ENCODE results near the gene THRSP. TPM values are rescaled to one million over a fixed set of nuclear protein-coding genes. Genes with fewer than 3 reads are reported as not detected.

Gene THRSP
- total and polyA plus RNA-seq, 2 of the 8 experiments (the other 6 are each of a cell fraction or from before 2014, with no cell fraction given): 0.11 TPM; not detected in 1

DNA sequence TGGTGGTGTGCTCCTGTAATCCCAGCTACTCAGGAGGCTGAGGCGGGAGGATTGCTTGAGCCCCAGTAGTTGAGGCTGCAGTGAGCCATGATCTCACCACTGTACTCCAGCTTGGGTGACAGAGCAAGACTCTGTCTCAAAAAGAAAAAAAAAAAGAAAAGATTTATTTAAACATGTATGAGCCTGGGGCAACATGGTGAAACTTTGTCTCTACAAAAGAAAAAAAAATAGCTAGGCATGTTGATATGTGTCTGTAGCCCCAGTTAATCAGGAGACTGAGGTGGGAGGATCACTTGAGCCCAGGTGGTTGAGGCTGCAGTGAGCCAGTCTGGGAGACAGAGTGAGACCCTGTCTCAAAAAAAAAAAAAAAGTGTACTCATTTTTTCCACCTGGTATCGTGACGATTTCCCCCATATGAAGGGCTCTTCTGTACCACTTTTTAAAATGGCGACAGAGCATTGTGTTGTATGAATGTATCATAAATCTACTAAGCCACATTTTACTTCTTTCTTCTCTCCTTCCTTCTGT, 24.2 kb upstream of the THRSP start:
- Histone ChIP-seq H2BK120ac (replicated peaks; ENCODE audit: low read depth, low read length) (no peak overlapping the region), H3K9ac (replicated peaks in 1 of 4; ENCODE audit: extremely low read depth in 1 of 4, low read depth in 3 of 4, low read length in 3 of 4) (no peak overlapping the region), H3K4ac (replicated peaks; ENCODE audit: insufficient read length, low read depth, low read length) (no peak overlapping the region), H2BK12ac (ENCODE audit: low read depth, low read length) (no peak overlapping the region), H3K27ac (ENCODE audit: low read depth, low read length) (no peak overlapping the region), H2BK5ac (ENCODE audit: low read depth, low read length) (no peak overlapping the region), H2AK5ac (ENCODE audit: low read depth, low read length) (no peak overlapping the region), H3K36me3 (ENCODE audit: control insufficient read depth in 2 of 4, insufficient read depth in 4 of 4, low read length in 3 of 4) (no peaks in the 10 kb centered on the region), H3K56ac (replicated peaks; ENCODE audit: insufficient read length, low read depth, low read length) (no peak overlapping the region), H3K79me2 (ENCODE audit: control insufficient read depth in 1 of 2, insufficient read depth in 2 of 2, low read length in 2 of 2) (no peaks in the 10 kb centered on the region), H4K5ac (ENCODE audit: insufficient read length, low read depth, low read length) (no peak overlapping the region), H3K4me1 (replicated peaks in 1 of 4; ENCODE audit: control insufficient read depth in 3 of 4, insufficient read depth in 4 of 4, low read length in 3 of 4) (peaks cover 0 to 7% (median 3%) of the 10 kb centered on the region in 4 experiments; a peak in 3 of 7 replicates), H3K27me3 (replicated peaks in 1 of 4; ENCODE audit: control insufficient read depth in 3 of 4, extremely low read depth in 1 of 4, insufficient read depth in 3 of 4, low read length in 3 of 4) (no peaks in the 10 kb centered on the region), H2AFZ (ENCODE audit: low read length) (no peak overlapping the region), H4K20me1 (replicated peaks in 1 of 2; ENCODE audit: control insufficient read depth in 1 of 2, insufficient read depth in 2 of 2, low read length in 2 of 2) (no peaks in the 10 kb centered on the region), H4K91ac (replicated peaks; ENCODE audit: insufficient read length, low read length) (no peak overlapping the region), H2BK15ac (ENCODE audit: low read length) (no peak overlapping the region), H3K23ac (ENCODE audit: insufficient read length) (no peak overlapping the region), H4K8ac (ENCODE audit: extremely low read depth, insufficient read depth, low read length) (no peak overlapping the region), H3K4me3 (ENCODE audit: extremely low read depth in 1 of 4, insufficient read depth in 2 of 4, low read depth in 3 of 4, low read length in 4 of 4) (no peak overlapping the region), H3K79me1 (ENCODE audit: low read depth, low read length) (no peaks in the 10 kb centered on the region), H3K4me2 (ENCODE audit: insufficient read depth in 1 of 2, low read depth in 2 of 2, low read length in 2 of 2) (no peak overlapping the region), H2BK20ac (ENCODE audit: low read length) (no peak overlapping the region), H3K14ac (ENCODE audit: insufficient read length) (no peak overlapping the region), H3K23me2 (ENCODE audit: low read depth, low read length) (no peaks in the 10 kb centered on the region), H3K9me3 (ENCODE audit: insufficient read depth in 2 of 2, low read depth in 1 of 2, low read length in 1 of 2) (no peaks in the 10 kb centered on the region), H3K18ac (ENCODE audit: extremely low read depth, low read length) (no peak overlapping the region; the same call in 1 of the 2 replicates)
- POLR2A ChIA-PET (ENCODE audit: partially characterized antibody): interaction anchor here (0.6 kb wide), 2 partner anchors 9 to 437 kb away, joined by 3 to 5 read pairs; no protein-coding TSS in a partner anchor
- CTCF ChIA-PET (ENCODE audit: partially characterized antibody): interaction anchor here (0.6 kb wide), 1 partner anchor 317 kb away, joined by 3 read pairs; no protein-coding TSS in a partner anchor
- WGBS, 2 experiments (ENCODE audit: extremely low coverage in 1 of 2, insufficient coverage in 1 of 2, insufficient read length in 1 of 2, insufficient replicate concordance in 2 of 2, low coverage in 1 of 2, low lambda C conversion rate in 2 of 2, missing lambda C conversion rate in 1 of 2): 94% methylated on average over 4 of the region's 4 CpGs; no CpG with 5 or more reads in 1 of the 2 experiments
- no peak for DNase-seq (ENCODE audit: low read depth in 1 of 2, low spot score in 2 of 2)
- FAIRE-seq: no peak
- TF ChIP-seq SP2 (IDR thresholded peaks at IDR 0.05; ENCODE audit: low read length) (no peak), EP300 (IDR thresholded peaks at IDR 0.05; ENCODE audit: borderline replicate concordance in 1 of 2, low read depth in 2 of 2, low read length in 2 of 2) (no peak), NANOG (IDR thresholded peaks at IDR 0.05; ENCODE audit: insufficient read depth, low read depth, low read length, poor library complexity, severe bottlenecking) (no peak), SP1 (IDR thresholded peaks at IDR 0.05; ENCODE audit: low read depth, low read length) (no peak), TEAD4 (IDR thresholded peaks at IDR 0.05; ENCODE audit: low read depth, low read length) (no peak), SRF (IDR thresholded peaks at IDR 0.05; ENCODE audit: low read depth, low read length) (no peak), KDM5A (IDR thresholded peaks at IDR 0.05; ENCODE audit: low read length) (no peak), NRF1 (IDR thresholded peaks at IDR 0.05; ENCODE audit: low read depth, low read length) (no peak), KDM4A (IDR thresholded peaks at IDR 0.05; ENCODE audit: low read depth, low read length, severe bottlenecking) (no peak)
- TF ChIP-seq, protein P1, sequence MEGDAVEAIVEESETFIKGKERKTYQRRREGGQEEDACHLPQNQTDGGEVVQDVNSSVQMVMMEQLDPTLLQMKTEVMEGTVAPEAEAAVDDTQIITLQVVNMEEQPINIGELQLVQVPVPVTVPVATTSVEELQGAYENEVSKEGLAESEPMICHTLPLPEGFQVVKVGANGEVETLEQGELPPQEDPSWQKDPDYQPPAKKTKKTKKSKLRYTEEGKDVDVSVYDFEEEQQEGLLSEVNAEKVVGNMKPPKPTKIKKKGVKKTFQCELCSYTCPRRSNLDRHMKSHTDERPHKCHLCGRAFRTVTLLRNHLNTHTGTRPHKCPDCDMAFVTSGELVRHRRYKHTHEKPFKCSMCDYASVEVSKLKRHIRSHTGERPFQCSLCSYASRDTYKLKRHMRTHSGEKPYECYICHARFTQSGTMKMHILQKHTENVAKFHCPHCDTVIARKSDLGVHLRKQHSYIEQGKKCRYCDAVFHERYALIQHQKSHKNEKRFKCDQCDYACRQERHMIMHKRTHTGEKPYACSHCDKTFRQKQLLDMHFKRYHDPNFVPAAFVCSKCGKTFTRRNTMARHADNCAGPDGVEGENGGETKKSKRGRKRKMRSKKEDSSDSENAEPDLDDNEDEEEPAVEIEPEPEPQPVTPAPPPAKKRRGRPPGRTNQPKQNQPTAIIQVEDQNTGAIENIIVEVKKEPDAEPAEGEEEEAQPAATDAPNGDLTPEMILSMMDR (IDR thresholded peaks at IDR 0.05; ENCODE audit: control extremely low read depth in 1 of 3, insufficient read depth in 1 of 3, low read depth in 1 of 3, low read length in 3 of 3): no peak
